GM18508 (cell line): ENCODE measurements around the gene RER1.

Source experiments
- ATAC-seq: cut with Tn5 transposase; IDR thresholded peaks from one replicate; pipeline ENCODE4 v1.9.1; 2021; ENCODE audit warnings: moderate number of reproducible peaks; ENCODE audit not compliant: insufficient read depth, unreplicated experiment

RER1 gene

DNA sequence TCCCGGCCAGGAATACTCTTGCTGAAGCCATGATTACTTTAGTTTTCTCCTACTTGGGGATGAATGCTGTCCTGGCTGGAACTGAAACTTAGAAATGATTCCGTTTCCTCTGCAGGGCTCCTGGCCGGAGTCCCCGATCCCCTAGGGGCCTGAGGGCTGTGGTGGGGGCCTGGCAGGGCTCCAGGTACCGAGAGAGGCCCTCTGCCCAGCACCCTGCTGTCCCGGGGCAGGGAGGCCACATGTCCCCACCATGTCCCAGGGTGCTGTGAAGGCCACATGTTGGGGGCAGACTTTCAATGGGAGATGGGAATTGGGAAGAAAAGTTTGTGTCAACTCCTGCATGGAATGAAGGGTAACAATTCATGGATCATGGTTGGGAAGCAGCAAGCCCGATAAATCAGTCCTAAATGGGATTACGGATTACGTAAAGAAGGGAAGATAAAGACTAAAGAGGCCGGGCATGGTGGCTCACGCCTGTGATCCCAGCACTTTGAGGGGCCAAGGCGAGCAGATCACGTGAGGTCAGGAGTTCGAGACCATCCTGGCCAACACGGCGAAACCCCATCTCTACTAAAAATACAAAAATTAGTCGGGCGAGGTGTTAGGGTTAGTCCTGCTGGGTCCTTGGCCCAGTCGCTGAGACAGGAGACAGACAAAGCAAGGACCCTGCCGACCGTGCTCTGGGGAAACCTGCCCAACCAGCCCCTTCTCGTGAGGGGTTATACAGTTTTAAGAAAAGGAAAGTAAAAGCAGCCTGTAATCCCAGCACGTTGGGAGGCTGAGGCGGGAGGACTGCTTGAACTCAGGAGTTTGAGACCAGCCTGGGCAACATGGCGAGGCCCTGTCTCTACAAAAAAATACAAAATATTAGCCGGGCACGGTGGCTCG, 37.8 kb upstream of the RER1 start:
- no peak for ATAC-seq

- no peak for ATAC-seq
Observed at GRCh38 chr1:2354511-2355372, 36.9 kb upstream of the RER1 start.

GRCh38 chr1:2355373-2356261, 36.0 kb upstream of the RER1 start:
- ATAC-seq: no peak

DNA sequence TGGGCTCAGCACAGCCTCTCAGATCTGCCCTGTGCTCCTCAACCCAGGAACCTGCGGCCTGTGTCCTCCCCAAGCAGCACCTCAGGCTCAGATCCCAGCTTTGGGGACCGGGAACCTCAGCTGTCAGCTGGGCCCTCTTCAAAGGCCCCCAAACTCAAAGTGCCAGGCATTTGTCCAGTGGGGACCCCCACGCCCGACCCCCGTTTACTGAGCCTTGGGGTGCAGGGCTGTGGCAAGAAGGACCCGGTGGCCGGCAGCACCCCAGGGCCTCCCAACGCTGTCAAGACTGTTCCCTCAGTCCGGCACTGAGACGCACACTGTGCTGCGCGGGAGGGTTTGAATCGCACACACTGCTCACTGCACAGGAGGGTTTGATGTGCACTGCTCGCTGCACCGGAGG, 35.2 kb upstream of the RER1 start:
- no peak for ATAC-seq

- ATAC-seq: no peak
Observed at GRCh38 chr1:2356911-2357845, 34.5 kb upstream of the RER1 start.

DNA sequence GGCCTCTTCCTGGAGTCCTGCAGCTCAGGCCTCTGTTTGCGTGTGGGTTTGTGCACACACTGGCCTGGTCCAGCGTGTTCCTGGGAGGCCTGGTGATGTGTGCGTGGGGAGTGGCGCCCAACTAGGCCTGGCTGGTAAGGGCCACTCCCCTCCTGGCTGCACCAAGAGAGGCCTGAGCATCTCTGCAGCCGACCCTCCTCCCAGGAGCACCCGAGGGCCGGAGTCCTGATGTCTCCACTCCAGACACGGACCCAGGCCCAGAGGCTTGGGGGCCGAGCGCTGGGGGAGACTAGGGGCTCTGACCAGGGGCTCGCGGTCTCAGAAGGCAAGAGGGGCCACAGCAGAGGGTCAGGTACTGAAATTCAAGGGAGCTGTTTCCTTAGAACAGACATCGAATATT, 33.6 kb upstream of the RER1 start:
- no peak for ATAC-seq

- ATAC-seq: no peak
Observed at GRCh38 chr1:2358651-2359640, 32.7 kb upstream of the RER1 start.

- ATAC-seq: no peak
Observed at GRCh38 chr1:2360588-2361364, 30.9 kb upstream of the RER1 start.

- ATAC-seq: no peak
Observed at GRCh38 chr1:2363847-2364513, 27.7 kb upstream of the RER1 start.

DNA sequence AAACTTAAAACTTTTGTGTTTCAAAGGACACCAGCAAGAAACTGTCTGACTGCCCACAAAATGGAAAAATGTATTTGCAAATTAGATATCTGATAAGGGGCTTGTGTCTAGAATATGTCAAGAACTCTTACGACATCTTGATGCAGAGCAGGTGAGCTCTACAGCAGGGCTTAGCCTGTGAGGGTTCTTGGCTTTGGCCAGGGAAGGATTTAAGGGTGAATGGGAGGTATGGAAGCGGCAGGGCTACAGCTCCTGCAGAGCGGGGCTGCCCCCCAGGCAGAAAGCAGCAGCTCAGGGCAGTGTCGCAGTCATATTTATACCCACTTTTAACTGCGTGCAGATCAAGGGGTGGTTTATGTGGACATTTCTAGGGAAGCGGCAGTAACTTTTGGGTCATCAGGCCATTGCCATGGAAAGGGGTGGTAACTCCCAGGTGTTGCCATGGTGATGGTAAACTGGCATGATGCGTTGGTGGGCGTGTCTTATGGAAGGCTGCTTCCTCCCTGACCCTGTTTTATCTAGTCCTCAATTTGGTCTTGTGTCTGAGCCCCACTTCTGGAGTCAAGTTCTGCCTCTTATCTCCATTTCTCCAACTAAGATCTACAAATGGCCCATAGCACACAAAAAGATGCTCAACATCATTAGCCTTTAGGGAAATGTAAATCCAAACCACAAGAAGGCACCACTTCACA, 23.4 kb upstream of the RER1 start:
- ATAC-seq: no peak

- no peak for ATAC-seq
Observed at GRCh38 chr1:2372551-2373490, 18.8 kb upstream of the RER1 start.

GRCh38 chr1:2373551-2374251, 17.9 kb upstream of the RER1 start:
- no peak for ATAC-seq

GRCh38 chr1:2374252-2375155, 17.1 kb upstream of the RER1 start:
- ATAC-seq: no peak
